ENCODE results near the gene NPAS3. TPM values are rescaled to one million over a fixed set of nuclear protein-coding genes. Genes with fewer than 3 reads are reported as not detected.

The NPAS3 gene
- total RNA-seq, 4 donors from 2014 or later = 4.0 to 12.2 (median 5.6) TPM

- Histone ChIP-seq H3K27ac (no peak overlapping the region), H3K4me3 (replicated peaks in 1 of 3) (no peak overlapping the region), H3K9me3 (no peaks in the 10 kb centered on the region), H3K27me3 (no peaks in the 10 kb centered on the region), H3K36me3 (no peaks in the 10 kb centered on the region), H3K4me1 (peaks cover 0 to 3% of the 10 kb centered on the region in 2 donors)
- no peak for DNase-seq
- 36 to 37% methylated on average over 1 of the region's 1 CpG for WGBS, 2 donors
- intact Hi-C loops (cut with DNase I) = no loop called here
- TF ChIP-seq POLR2A (IDR thresholded peaks at IDR 0.05) = no peak
- no peak for TF ChIP-seq CTCF (IDR thresholded peaks at IDR 0.05)
These were observed 465.4 kb downstream of the NPAS3 start for GRCh38 chr14:33404054-33404453.

GRCh38 chr14:33404964-33405574 is 466.4 kb downstream of the NPAS3 start:
- TF ChIP-seq POLR2A (IDR thresholded peaks at IDR 0.05) (no peak), CTCF (IDR thresholded peaks at IDR 0.05) (no peak)
- Histone ChIP-seq H3K9me3 (no peaks in the 10 kb centered on the region), H3K27ac (no peak overlapping the region), H3K36me3 (no peaks in the 10 kb centered on the region), H3K27me3 (no peaks in the 10 kb centered on the region), H3K4me1 (peaks cover 0 to 3% of the 10 kb centered on the region in 2 donors), H3K4me3 (replicated peaks in 1 of 3) (no peak overlapping the region)
- intact Hi-C loops (cut with DNase I) = no loop called here
- no peak for DNase-seq
- 87 to 100% methylated on average over 1 of the region's 1 CpG for WGBS, 2 donors

GRCh38 chr14:33406766-33407165 is 468.1 kb downstream of the NPAS3 start:
- Histone ChIP-seq H3K4me3 (replicated peaks in 1 of 3) (no peak overlapping the region), H3K9me3 (no peaks in the 10 kb centered on the region), H3K36me3 (no peaks in the 10 kb centered on the region), H3K27ac (no peak overlapping the region), H3K4me1 (peaks cover 0 to 3% of the 10 kb centered on the region in 2 donors), H3K27me3 (no peaks in the 10 kb centered on the region)
- intact Hi-C loops (cut with DNase I) = no loop called here
- TF ChIP-seq POLR2A (IDR thresholded peaks at IDR 0.05) (no peak), CTCF (IDR thresholded peaks at IDR 0.05) (no peak)
- DNase-seq = no peak
- WGBS, 2 donors = 93 to 95% methylated on average over 2 of the region's 2 CpGs

- intact Hi-C loops (cut with DNase I) = no loop called here
- WGBS, 2 donors = 71 to 85% methylated on average over 2 of the region's 2 CpGs
- H3K4me3 ChIP-seq (replicated peaks in 1 of 3) = no peak overlapping the region
- H3K27ac ChIP-seq = no peak overlapping the region
- no peaks in the 10 kb centered on the region for H3K4me1 ChIP-seq
- no peaks in the 10 kb centered on the region for H3K36me3 ChIP-seq
- no peaks in the 10 kb centered on the region for H3K9me3 ChIP-seq
- no peak for DNase-seq
- TF ChIP-seq POLR2A (IDR thresholded peaks at IDR 0.05) = no peak
- no peak for TF ChIP-seq CTCF (IDR thresholded peaks at IDR 0.05)
- no peaks in the 10 kb centered on the region for H3K27me3 ChIP-seq
These were observed 469.6 kb downstream of the NPAS3 start for GRCh38 chr14:33408291-33408690.

GRCh38 chr14:33412450-33412849 is 473.8 kb downstream of the NPAS3 start:
- TF ChIP-seq CTCF (IDR thresholded peaks at IDR 0.05) (no peak), POLR2A (IDR thresholded peaks at IDR 0.05) (no peak)
- Histone ChIP-seq H3K9me3 (no peaks in the 10 kb centered on the region), H3K36me3 (no peaks in the 10 kb centered on the region), H3K27me3 (no peaks in the 10 kb centered on the region), H3K27ac (no peak overlapping the region), H3K4me3 (replicated peaks in 1 of 3) (no peak overlapping the region), H3K4me1 (no peaks in the 10 kb centered on the region)
- DNase-seq = no peak
- intact Hi-C loops (cut with DNase I) = no loop called here
